H1 (cell line): ENCODE data around the gene CYP2W1. TPM values are rescaled to one million over a fixed set of nuclear protein-coding genes. Genes with fewer than 3 reads are reported as not detected.

ENCODE experiments used
- CTCF ChIA-PET: fragments of 300-600 bp; sonication (Branson Sonifier 250); formaldehyde crosslinking; loops from one replicate; lab custom pipeline; 2021; ENCODE audit not compliant: partially characterized antibody; lab: Charles Lee
- POLR2A ChIA-PET: fragments of 300-600 bp; sonication (Branson Sonifier 250); formaldehyde crosslinking; loops from one replicate; lab custom pipeline; 2021; ENCODE audit warnings: inconsistent platforms; ENCODE audit not compliant: partially characterized antibody; lab: Charles Lee
- DNase-seq, 2 experiments: peaks; one replicate each; pipeline versions ENCODE4 v3.0.0 to v3.0.0-alpha.2; 2010 to 2022; ENCODE audit warnings: low spot score in 2 of 2, low read depth in 1 of 2, mixed read lengths in 1 of 2
- FAIRE-seq: peaks from 2 replicates; lab custom pipeline; 2011; peaks lifted over from hg19 to GRCh38; lab: Jason Lieb, UNC
- H2AFZ ChIP-seq: 2 replicates; pipeline ENCODE4 v1.8.1; 2012; ENCODE audit warnings: low read length, inconsistent platforms
- H2AK5ac ChIP-seq: 2 replicates; pipeline ENCODE4 v1.6.1; 2013; ENCODE audit warnings: low read depth, low read length
- H2BK120ac ChIP-seq: replicated peaks from 2 replicates; pipeline ENCODE3; 2013; ENCODE audit warnings: low read depth, low read length, inconsistent platforms
- H2BK12ac ChIP-seq: 2 replicates; pipeline ENCODE4 v1.6.1; 2013; ENCODE audit warnings: low read depth, low read length
- H2BK15ac ChIP-seq: 2 replicates; pipeline ENCODE4 v1.6.1; 2013; ENCODE audit warnings: low read length
- H2BK20ac ChIP-seq: 2 replicates; pipeline ENCODE4 v1.6.1; 2013; ENCODE audit warnings: low read length
- H2BK5ac ChIP-seq: 2 replicates; pipeline ENCODE4 v1.6.1; 2013; ENCODE audit warnings: low read depth, low read length
- H3K14ac ChIP-seq: 2 replicates; pipeline ENCODE4 v1.6.1; 2013; ENCODE audit warnings: inconsistent platforms; ENCODE audit not compliant: insufficient read length
- H3K18ac ChIP-seq: 2 replicates; pipeline ENCODE4 v1.6.1; 2013; ENCODE audit warnings: low read length; ENCODE audit errors: extremely low read depth
- H3K23ac ChIP-seq: 2 replicates; pipeline ENCODE4 v1.6.1; 2013; ENCODE audit warnings: inconsistent platforms; ENCODE audit not compliant: insufficient read length
- H3K23me2 ChIP-seq: 2 replicates; pipeline ENCODE4 v1.6.1; 2013; ENCODE audit warnings: low read depth, low read length
- H3K27ac ChIP-seq: 2 replicates; pipeline ENCODE4 v1.6.1; 2011; ENCODE audit warnings: low read depth, low read length, inconsistent platforms
- H3K27me3 ChIP-seq, 4 experiments: replicated peaks in 1 of 4; 1 replicate in 1 of 4; 2 replicates in 3 of 4; pipeline versions ENCODE4 v1.6.1 to v1.8.1; 2011 to 2013; ENCODE audit warnings: low read length in 3 of 4, mild to moderate bottlenecking in 3 of 4, inconsistent platforms in 2 of 4, mixed read lengths in 2 of 4, moderate library complexity in 1 of 4; ENCODE audit not compliant: control insufficient read depth in 3 of 4, insufficient read depth in 3 of 4; ENCODE audit errors: extremely low read depth in 1 of 4
- H3K36me3 ChIP-seq, 4 experiments: 2 replicates each; pipeline versions ENCODE4 v1.6.1 to v1.8.1; 2011 to 2013; ENCODE audit warnings: mild to moderate bottlenecking in 4 of 4, low read length in 3 of 4, moderate library complexity in 2 of 4, control low read depth in 1 of 4, inconsistent platforms in 1 of 4; ENCODE audit not compliant: insufficient read depth in 4 of 4, control insufficient read depth in 2 of 4
- H3K4ac ChIP-seq: replicated peaks from 2 replicates; pipeline ENCODE3; 2013; ENCODE audit warnings: low read length, low read depth, mixed read lengths, inconsistent platforms; ENCODE audit not compliant: insufficient read length
- H3K4me1 ChIP-seq, 4 experiments: replicated peaks in 1 of 4; 1 replicate in 1 of 4; 2 replicates in 3 of 4; pipeline versions ENCODE4 v1.6.1 to v1.8.1; 2011 to 2013; ENCODE audit warnings: low read length in 3 of 4, inconsistent platforms in 2 of 4, mixed read lengths in 1 of 4; ENCODE audit not compliant: insufficient read depth in 4 of 4, control insufficient read depth in 3 of 4
- H3K4me2 ChIP-seq, 2 experiments: 2 replicates each; pipeline versions ENCODE4 v1.6.1 to v1.8.1; 2011 to 2013; ENCODE audit warnings: low read depth in 2 of 2, low read length in 2 of 2, control low read depth in 1 of 2, inconsistent platforms in 1 of 2, mild to moderate bottlenecking in 1 of 2; ENCODE audit not compliant: insufficient read depth in 1 of 2
- H3K4me3 ChIP-seq, 4 experiments: fragments of 200-600, 300-600 bp in 1 of 4; sonication (generic), shearing (Covaris generic), sonication (Bioruptor Twin) in 1 of 4; 2 replicates each; pipeline versions ENCODE4 v1.5.1 to v1.8.1; 2011 to 2016; ENCODE audit warnings: low read length in 4 of 4, low read depth in 3 of 4, control low read depth in 2 of 4, inconsistent platforms in 2 of 4, mild to moderate bottlenecking in 2 of 4, mixed read lengths in 1 of 4, moderate library complexity in 1 of 4; ENCODE audit not compliant: insufficient read depth in 2 of 4; ENCODE audit errors: extremely low read depth in 1 of 4
- H3K56ac ChIP-seq: replicated peaks from 2 replicates; pipeline ENCODE3; 2013; ENCODE audit warnings: low read depth, mild to moderate bottlenecking, mixed read lengths, low read length, inconsistent platforms; ENCODE audit not compliant: insufficient read length
- H3K79me1 ChIP-seq: 2 replicates; pipeline ENCODE4 v1.6.1; 2013; ENCODE audit warnings: low read depth, low read length, control low read depth
- H3K79me2 ChIP-seq, 2 experiments: 2 replicates each; pipeline versions ENCODE4 v1.6.1 to v1.8.1; 2012 to 2013; ENCODE audit warnings: low read length in 2 of 2, mild to moderate bottlenecking in 2 of 2, inconsistent platforms in 1 of 2; ENCODE audit not compliant: insufficient read depth in 2 of 2, control insufficient read depth in 1 of 2
- H3K9ac ChIP-seq, 4 experiments: replicated peaks in 1 of 4; 1 replicate in 1 of 4; 2 replicates in 3 of 4; pipeline versions ENCODE4 v1.6.1 to v1.8.1; 2011 to 2013; ENCODE audit warnings: low read depth in 3 of 4, low read length in 3 of 4, control low read depth in 2 of 4, mild to moderate bottlenecking in 2 of 4, moderate library complexity in 2 of 4, inconsistent platforms in 1 of 4; ENCODE audit errors: extremely low read depth in 1 of 4
- H3K9me3 ChIP-seq, 2 experiments: 2 replicates each; pipeline versions ENCODE4 v1.6.1 to v1.8.1; 2012 to 2013; ENCODE audit warnings: mild to moderate bottlenecking in 2 of 2, moderate library complexity in 2 of 2, control low read depth in 1 of 2, inconsistent platforms in 1 of 2, low read depth in 1 of 2, low read length in 1 of 2, mixed read lengths in 1 of 2; ENCODE audit not compliant: insufficient read depth in 2 of 2
- H4K20me1 ChIP-seq, 2 experiments: replicated peaks in 1 of 2; 2 replicates each; pipeline versions ENCODE3 to v1.8.1; 2011 to 2013; ENCODE audit warnings: inconsistent platforms in 2 of 2, low read length in 2 of 2, mild to moderate bottlenecking in 1 of 2; ENCODE audit not compliant: insufficient read depth in 2 of 2, control insufficient read depth in 1 of 2
- H4K5ac ChIP-seq: 2 replicates; pipeline ENCODE4 v1.6.1; 2013; ENCODE audit warnings: low read length, low read depth, mixed read lengths, inconsistent platforms; ENCODE audit not compliant: insufficient read length
- H4K8ac ChIP-seq: 2 replicates; pipeline ENCODE4 v1.8.0; 2013; ENCODE audit warnings: mild to moderate bottlenecking, moderate library complexity, low read length, inconsistent platforms; ENCODE audit not compliant: insufficient read depth; ENCODE audit errors: extremely low read depth
- H4K91ac ChIP-seq: replicated peaks from 2 replicates; pipeline ENCODE3; 2013; ENCODE audit warnings: low read length, mixed read lengths, inconsistent platforms; ENCODE audit not compliant: insufficient read length
- BACH1 ChIP-seq: IDR thresholded peaks from 2 replicates; pipeline ENCODE4 v1.6.1; 2012; ENCODE audit warnings: low read length, improper control_type of control experiment
- CBX5 ChIP-seq: fragments of 300-800, 300-1000 bp; sonication (generic); IDR thresholded peaks from 2 replicates; pipeline ENCODE4 v1.7.1; 2016; ENCODE audit warnings: antibody characterized with exemption, low read length, low read depth
- CBX8 ChIP-seq: fragments of 300-800, 300-1000 bp; sonication (generic); IDR thresholded peaks from 2 replicates; pipeline ENCODE4 v1.7.1; 2016; ENCODE audit warnings: low read depth, low read length, borderline replicate concordance
- CTBP2 ChIP-seq: IDR thresholded peaks from 2 replicates; pipeline ENCODE4 v1.7.0; 2011; ENCODE audit warnings: borderline replicate concordance, mild to moderate bottlenecking, moderate library complexity, mixed read lengths, low read length; ENCODE audit not compliant: insufficient read depth, insufficient read length
- HDAC2 ChIP-seq, 2 experiments: fragments of 300-600 bp in 1 of 2; sonication (generic) in 1 of 2; IDR thresholded peaks; 2 replicates each; pipeline ENCODE4 v1.6.1; 2011 to 2012; ENCODE audit warnings: low read depth in 2 of 2, low read length in 2 of 2, mild to moderate bottlenecking in 2 of 2, moderate library complexity in 2 of 2, borderline replicate concordance in 1 of 2, inconsistent platforms in 1 of 2
- JUND ChIP-seq: IDR thresholded peaks from 2 replicates; pipeline ENCODE4 v1.6.1; 2011; ENCODE audit warnings: mild to moderate bottlenecking, improper control_type of control experiment, low read length
- RBBP5 ChIP-seq: IDR thresholded peaks from 2 replicates; pipeline ENCODE4 v1.7.1; 2012; ENCODE audit warnings: low read depth, mild to moderate bottlenecking, inconsistent platforms, low read length, moderate library complexity, borderline replicate concordance
- SIN3A ChIP-seq, 2 experiments: IDR thresholded peaks in 1 of 2; conservative IDR thresholded peaks in 1 of 2; 2 replicates each; pipeline ENCODE4 v1.6.1; 2011 to 2012; ENCODE audit warnings: low read length in 2 of 2, improper control_type of control experiment in 1 of 2, low read depth in 1 of 2, mild to moderate bottlenecking in 1 of 2
- TBP ChIP-seq: IDR thresholded peaks from 2 replicates; pipeline ENCODE4 v1.6.1; 2011; ENCODE audit warnings: low read depth, low read length, improper control_type of control experiment
- YY1 ChIP-seq: IDR thresholded peaks from 2 replicates; pipeline ENCODE4 v1.6.1; 2011; ENCODE audit warnings: low read depth, mild to moderate bottlenecking, low read length
- WGBS, 2 experiments: shearing (Covaris generic) in 1 of 2; methylation state at CpG; one replicate each; pipeline versions ENCODE4 v1.1.6 to v1.1.7; 2013 to 2015; ENCODE audit warnings: low lambda C conversion rate in 2 of 2, mixed read lengths in 2 of 2, inconsistent platforms in 1 of 2, low coverage in 1 of 2, missing lambda C conversion rate in 1 of 2; ENCODE audit not compliant: insufficient replicate concordance in 2 of 2, insufficient coverage in 1 of 2, insufficient read length in 1 of 2; ENCODE audit errors: extremely low coverage in 1 of 2, missing lambda C conversion rate in 1 of 2; 5-methylcytosine and 5-hydroxymethylcytosine counted together
- polyA plus RNA-seq, 7 experiments: library from polyadenylated mRNA; depleted of rRNA in 3 of 7; stranded (reverse) in 5 of 7; unstranded in 2 of 7; fragments of >200 nt in 5 of 7; fragments of 200-250 nt in 2 of 7; gene quantifications; 1 replicate in 5 of 7; 2 replicates in 1 of 7; 4 replicates in 1 of 7; pipeline versions ENCODE4 v1.2.1 to v1.2.3, GENCODE V29; 2011 to 2013; ENCODE audit warnings: missing spikeins in 2 of 7, mixed read lengths in 2 of 7
- total RNA-seq: library from RNA; stranded (reverse); fragmentation: NEBNext Ultra II Directional; extraction: Animal tissue kit (Norgen Biotek cat#: 25700); gene quantifications from 2 replicates; pipeline ENCODE4 v1.2.1, GENCODE V29; 2021
- TF ChIP-seq, protein P1 (sequence below): IDR thresholded peaks from 2 replicates; pipeline ENCODE4 v1.6.1; 2011; ENCODE audit warnings: low read length, improper control_type of control experiment

Gene CYP2W1
- total and polyA plus RNA-seq, 2 of the 8 experiments (the other 6 are each of a cell fraction or from before 2014, with no cell fraction given), result not detected

DNA sequence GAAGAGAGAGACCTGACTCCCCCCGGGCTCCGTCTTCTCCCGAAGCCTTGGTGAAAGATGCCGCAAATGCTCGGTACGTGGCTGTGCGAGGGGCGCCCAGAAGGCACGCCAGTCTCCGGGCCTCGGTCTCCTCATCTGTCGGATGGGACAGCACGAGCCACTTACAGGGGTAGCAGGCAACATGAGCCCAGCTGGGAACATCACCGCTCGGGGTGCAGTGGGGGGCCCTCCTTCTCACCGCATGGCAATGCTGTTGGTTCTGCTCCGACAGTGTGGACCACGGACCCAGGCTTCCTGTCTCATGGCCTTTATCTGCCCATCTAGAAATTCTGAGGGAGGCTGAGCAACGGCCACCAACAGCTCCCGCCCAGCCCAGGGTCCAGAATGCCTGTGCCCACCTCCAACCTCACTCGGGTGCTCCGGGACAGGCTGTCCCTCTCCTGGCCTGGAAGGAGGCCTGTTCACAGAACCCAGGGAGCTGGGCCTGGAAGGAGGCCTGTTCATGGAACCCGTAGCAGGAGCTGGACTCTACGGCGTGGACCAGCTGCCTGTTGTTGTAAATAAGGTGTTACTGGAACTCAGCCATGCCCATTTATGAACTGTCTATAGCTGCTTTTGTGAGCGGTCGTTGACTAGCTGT lies 44.3 kb upstream of the CYP2W1 start:
- Histone ChIP-seq H3K18ac (no peak overlapping the region), H3K4me1 (no peaks in the 10 kb centered on the region; a peak in 3 of 7 replicates), H2BK5ac (no peak overlapping the region), H2AFZ (no peak overlapping the region), H3K9ac (no peak overlapping the region), H3K27ac (no peak overlapping the region), H3K56ac (no peak overlapping the region), H4K91ac (no peak overlapping the region), H3K23me2 (no peaks in the 10 kb centered on the region), H3K9me3 (no peaks in the 10 kb centered on the region), H3K4me2 (no peak overlapping the region), H3K4me3 (no peak overlapping the region), H3K27me3 (peaks cover 0 to 4% (median 0%) of the 10 kb centered on the region in 4 experiments; a peak in 2 of 7 replicates), H3K4ac (no peak overlapping the region), H2BK12ac (no peak overlapping the region), H3K79me1 (no peaks in the 10 kb centered on the region), H4K5ac (no peak overlapping the region), H4K20me1 (no peaks in the 10 kb centered on the region), H3K23ac (no peak overlapping the region), H2BK15ac (no peak overlapping the region), H3K14ac (no peak overlapping the region), H2BK120ac (no peak overlapping the region), H2AK5ac (no peak overlapping the region), H3K36me3 (no peaks in the 10 kb centered on the region), H4K8ac (no peak overlapping the region), H3K79me2 (no peaks in the 10 kb centered on the region), H2BK20ac (no peak overlapping the region)
- FAIRE-seq, result no peak
- DNase-seq, result no peak
- WGBS, 2 experiments, result 96% methylated on average over 27 of the region's 27 CpGs; no CpG with 5 or more reads in 1 of the 2 experiments
- ChIA-PET POLR2A (interaction anchor here (1.1 kb wide), 1 partner anchor 127 kb away, joined by 3 read pairs; no protein-coding TSS in a partner anchor), CTCF (interaction anchor here (0.7 to 1.9 kb wide), 3 partner anchors 43 to 127 kb away, joined by 3 to 9 read pairs (median 5); no protein-coding TSS in a partner anchor)
- no peak for TF ChIP-seq CBX8
- TF ChIP-seq, protein P1, sequence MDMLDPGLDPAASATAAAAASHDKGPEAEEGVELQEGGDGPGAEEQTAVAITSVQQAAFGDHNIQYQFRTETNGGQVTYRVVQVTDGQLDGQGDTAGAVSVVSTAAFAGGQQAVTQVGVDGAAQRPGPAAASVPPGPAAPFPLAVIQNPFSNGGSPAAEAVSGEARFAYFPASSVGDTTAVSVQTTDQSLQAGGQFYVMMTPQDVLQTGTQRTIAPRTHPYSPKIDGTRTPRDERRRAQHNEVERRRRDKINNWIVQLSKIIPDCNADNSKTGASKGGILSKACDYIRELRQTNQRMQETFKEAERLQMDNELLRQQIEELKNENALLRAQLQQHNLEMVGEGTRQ, result no peak
- TF ChIP-seq JUND, result no peak
- no peak for TF ChIP-seq BACH1
- no peak for TF ChIP-seq RBBP5
- TF ChIP-seq HDAC2 (IDR thresholded peaks at IDR 0.05; ENCODE audit: borderline replicate concordance in 1 of 2, low read depth in 2 of 2, low read length in 2 of 2), result no peak
- no peak for TF ChIP-seq SIN3A (conservative IDR thresholded peaks at IDR 0.05 in 1 of 2, IDR thresholded peaks at IDR 0.05 in 1 of 2; ENCODE audit: low read depth in 1 of 2, low read length in 2 of 2)
- TF ChIP-seq TBP, result no peak
- no peak for TF ChIP-seq CTBP2
- no peak for TF ChIP-seq YY1
- TF ChIP-seq CBX5, result no peak
